Tongue (tissue), 2 donors: Measurements from ENCODE around the gene GGA1. TPM values are rescaled to one million over a fixed set of nuclear protein-coding genes. Genes with fewer than 3 reads are reported as not detected.

Experiments
- DNase-seq: peaks from one replicate; pipeline ENCODE4 v3.0.0-alpha.2; 2015
- total RNA-seq: library from RNA; depleted of rRNA; stranded (reverse); fragments of >200 nt; gene quantifications from one replicate; pipeline ENCODE4 v1.2.3, GENCODE V29; 2014

Gene GGA1
- total RNA-seq, 1 donor from 2014 or later = 47.5 TPM

DNA sequence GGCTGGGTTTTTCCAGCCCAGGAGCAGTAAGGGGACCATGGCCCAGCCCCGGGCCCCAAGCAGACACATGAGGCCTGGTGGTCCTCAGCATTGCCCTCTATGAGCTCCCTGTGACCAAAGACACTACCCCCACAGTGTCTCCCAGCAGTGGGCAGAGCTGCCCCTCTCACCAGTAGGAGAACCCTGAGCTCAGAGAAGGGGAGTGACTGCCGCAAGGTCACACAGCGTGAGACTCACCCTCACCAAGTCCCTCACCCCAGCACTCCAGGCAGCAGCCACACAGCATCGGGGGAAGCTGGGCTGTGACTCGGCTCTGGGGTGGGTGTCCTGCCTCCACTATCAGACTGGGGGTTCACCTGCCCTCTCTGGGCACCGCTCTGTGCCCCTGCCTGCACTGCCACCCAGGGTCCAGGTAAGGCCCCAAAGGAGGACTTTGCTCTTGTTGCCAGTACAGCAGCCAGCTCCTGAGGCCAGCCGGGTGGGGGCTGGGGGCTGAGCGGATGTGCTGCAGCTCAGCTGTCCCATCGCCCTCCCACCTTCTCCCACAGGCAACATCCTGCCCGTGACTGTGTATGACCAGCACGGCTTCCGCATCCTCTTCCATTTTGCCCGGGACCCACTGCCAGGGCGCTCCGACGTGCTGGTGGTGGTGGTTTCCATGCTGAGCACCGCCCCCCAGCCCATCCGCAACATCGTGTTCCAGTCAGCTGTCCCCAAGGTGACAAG lies 23.0 kb downstream of the GGA1 start:
- DNase-seq = no peak

DNA sequence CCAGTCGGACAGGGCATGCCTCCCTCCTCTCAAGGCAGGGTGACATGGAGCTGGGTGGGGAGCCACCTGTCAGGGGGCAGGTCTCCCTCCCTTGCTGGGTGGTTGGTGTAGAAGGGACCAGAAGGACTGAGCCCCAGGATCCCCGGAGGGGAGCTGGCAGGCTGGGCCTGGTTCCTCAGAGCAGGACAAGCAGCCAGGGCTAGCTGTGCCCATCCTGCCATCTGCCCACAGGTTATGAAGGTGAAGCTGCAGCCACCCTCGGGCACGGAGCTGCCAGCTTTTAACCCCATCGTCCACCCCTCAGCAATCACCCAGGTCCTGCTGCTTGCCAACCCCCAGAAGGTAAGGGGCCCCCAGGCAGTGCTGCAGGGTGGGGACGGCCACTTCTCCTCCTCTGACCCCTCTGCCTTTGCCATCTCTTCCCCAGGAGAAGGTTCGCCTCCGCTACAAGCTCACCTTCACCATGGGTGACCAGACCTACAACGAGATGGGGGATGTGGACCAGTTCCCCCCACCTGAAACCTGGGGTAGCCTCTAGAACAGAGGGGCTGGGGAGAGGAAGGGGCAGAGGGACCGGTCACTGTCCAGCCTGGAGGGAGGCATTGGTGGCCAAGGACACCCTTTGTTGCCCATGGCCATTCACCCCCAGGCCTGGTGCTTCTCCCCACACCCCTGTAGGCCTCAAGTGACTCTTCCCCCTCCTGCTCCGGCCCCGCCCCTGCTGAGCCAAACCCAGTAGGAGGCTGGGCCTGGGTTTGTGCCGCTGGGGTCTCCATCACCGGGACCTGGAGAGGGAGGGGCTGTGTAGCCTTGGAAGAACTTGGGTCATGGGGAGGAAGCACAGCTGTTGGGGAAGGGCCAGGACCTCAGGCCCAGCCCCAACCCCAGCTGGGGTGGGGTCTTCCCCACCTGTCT lies 23.8 kb downstream of the GGA1 start:
- DNase-seq = no peak

DNA sequence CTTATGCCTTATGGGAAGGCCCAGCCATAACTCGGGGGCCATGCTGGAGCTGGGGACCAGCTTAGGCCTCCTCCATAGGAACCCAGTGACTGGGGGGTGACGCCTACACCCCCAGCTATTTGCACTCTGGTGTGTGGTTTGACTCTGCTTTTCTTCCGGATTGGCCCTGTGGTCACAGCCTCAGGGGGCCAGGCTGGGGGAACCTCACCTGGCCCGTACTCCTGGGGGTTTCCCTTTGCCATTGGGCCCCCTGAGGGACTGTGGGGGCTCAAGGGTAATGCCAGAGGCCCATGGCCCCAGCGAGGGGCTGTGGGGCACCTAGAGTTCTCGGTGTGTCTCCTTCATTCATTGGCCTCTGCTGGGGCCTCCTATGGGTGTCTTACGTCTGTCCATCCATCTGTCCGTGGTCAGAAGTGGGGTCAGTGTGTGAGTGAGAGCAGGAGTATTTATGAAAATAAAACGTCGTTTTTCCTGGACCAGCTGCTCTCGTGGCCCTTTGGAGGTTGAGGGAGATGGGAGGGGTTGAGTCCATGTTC lies 24.5 kb downstream of the GGA1 start:
- no peak for DNase-seq

DNA sequence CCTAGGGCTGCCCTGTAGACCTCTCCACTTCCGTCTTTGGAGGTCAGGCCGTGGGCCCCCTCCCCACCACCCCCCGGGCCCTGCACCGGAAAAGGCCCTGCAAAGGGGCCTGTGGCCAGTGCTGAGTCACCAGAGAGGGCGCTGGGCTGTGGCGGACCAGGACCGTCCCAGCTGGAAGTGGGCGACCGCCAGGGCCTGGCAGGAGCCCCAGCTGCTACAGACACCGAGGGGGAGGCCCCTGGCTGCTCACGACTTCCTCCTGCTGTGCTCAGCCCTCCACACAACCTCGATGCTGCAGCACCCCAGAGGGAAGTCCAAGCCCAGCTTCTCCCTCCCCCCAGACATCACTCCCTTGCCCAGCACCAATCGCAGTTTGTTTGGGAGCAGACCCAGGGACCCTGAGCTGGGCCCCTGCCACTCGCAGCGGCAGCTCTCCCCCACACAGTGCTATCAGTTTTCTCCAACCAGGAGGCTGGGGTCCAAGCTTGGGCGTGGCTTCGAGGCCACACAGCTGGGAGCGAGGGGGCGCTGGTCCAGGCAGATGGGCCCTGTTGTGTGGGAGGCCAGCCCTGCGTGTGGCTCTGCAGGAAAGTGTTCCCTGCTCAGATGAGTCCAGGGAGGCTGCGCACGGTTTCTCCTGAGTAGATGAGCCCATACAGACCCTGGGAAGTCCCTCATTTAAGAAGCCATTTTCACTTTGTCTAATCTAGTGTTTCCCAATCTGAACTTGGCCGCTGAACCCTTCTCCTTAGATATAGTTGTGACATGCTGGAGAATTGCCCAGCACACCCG lies 25.2 kb downstream of the GGA1 start:
- DNase-seq = peak; percentile 98

DNA sequence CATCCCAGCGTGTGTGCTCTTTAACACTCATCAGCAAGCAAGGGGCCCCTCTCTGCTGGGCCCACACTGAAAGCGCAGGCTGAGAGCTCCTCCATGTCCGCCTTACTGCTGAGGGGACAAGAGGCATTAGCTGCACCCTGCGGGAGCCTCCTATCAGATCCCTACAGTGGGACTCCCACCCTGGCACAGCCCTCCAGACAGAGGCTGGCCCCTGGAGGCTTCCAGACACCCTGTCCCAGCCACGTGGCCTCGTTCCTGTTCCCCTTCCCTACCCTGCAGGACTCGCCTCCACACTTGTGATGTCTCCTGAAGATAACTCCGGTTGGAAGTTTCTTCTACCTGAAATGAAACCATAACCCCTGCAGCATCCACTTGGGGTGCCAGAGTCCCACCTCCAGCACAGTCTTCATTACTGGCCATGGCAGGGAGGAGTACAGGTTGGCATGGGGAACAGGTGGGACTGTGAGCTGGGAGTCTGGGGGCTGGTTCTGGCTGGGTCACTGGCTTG lies 25.8 kb downstream of the GGA1 start:
- no peak for DNase-seq

DNA sequence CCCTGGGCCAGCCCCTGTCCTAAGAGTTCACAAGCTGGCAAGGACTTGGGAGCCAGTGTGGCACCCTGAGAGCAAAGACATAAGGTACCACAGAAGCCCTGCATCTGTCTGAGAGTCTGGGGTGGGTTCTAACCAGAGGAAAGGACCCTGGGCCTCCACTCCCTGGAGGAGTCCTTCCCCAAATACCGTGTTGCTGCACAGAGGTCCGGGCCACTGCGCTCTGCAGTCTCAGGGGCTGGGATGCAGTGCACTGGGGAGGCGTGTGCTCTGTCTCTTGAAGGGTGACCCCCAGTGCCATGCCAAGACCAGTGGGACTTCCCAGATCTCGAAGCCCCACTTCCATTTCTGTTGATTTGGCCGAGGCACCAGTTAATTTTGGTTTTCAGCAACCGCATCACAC lies 26.5 kb downstream of the GGA1 start:
- no peak for DNase-seq

DNA sequence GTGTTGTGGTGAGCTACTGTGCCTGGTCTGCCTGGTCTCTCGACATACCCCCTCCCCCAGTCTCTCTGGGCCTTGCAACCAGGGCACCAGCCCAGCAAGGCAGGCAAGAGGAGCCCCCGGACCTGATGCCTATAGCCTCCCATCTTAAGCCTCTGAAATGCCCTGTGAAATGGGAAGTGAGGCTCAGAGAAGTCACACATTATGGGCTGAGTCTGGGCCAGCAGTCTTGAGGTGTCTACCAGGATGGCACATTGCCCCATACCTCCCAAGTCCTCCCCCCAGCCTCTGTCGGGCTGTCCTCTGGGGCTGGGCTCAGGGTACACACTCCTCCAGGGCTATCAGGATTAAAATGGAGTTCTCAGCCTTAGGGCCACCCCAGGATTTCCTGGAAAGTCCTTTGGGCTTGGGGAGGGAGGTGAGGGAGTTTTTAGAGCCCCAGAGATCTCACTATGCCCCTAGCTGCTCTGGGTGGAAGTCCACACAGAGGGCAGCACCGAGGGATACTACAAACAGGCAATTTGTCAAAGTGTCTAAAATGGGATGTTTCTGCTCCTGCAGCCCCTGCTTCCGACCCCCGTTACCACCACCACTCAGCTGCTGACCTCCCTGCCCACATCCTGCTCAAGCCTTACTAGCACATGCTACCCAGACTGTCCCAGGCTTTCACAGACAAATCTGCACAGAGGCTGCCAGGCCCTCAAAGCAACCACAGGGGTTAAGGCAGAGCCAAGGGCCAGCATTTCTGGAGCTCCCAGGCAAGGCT lies 27.7 kb downstream of the GGA1 start:
- no peak for DNase-seq

DNA sequence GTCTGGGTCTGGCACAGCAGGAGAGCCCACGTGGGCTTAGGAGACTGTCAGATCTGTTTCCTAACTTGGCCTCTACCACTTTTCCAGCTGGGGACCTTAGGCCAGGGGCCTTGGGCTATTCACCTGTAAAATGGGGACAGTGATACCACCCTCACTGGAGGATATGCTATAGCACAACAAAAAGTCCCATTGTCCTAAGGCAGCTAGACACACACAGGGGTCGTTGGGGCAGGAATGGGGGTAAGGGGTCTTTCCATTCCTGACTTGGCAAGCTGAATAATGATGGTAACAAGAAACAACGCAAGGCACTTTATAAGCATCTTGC lies 28.3 kb downstream of the GGA1 start:
- DNase-seq = no peak

DNA sequence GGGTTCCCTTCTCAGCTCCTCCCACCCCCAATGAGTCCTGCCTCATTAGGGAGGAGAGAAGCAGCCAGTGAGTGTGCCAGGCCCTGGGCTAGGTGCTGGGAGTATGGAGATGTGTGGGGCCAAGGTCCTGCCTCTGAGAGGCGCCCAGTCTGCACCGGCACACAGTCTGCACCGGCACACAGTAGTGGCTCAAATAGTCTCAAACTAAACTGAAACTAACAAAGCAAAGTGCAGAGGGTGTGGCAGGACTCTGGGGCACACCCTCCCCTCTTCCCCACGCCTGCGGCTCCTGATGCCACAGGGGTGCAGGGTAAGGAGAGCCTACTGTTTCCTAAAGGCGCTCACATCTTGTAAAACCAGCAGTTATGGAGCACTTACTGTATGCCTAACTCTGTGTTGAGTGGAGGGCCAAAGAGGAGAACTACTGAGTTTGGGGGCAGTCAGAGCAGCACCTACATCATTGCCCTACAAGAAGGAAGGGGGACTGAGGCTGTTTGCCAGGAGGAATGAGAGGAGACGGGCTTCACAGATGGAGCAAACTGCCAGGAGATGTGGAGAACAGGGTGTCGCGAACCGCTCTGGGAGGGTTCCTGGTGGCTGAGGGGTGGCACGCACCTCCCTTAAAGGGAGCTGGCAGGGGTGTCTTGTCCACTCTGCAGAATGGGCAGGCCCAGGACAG lies 29.9 kb downstream of the GGA1 start:
- DNase-seq = no peak

DNA sequence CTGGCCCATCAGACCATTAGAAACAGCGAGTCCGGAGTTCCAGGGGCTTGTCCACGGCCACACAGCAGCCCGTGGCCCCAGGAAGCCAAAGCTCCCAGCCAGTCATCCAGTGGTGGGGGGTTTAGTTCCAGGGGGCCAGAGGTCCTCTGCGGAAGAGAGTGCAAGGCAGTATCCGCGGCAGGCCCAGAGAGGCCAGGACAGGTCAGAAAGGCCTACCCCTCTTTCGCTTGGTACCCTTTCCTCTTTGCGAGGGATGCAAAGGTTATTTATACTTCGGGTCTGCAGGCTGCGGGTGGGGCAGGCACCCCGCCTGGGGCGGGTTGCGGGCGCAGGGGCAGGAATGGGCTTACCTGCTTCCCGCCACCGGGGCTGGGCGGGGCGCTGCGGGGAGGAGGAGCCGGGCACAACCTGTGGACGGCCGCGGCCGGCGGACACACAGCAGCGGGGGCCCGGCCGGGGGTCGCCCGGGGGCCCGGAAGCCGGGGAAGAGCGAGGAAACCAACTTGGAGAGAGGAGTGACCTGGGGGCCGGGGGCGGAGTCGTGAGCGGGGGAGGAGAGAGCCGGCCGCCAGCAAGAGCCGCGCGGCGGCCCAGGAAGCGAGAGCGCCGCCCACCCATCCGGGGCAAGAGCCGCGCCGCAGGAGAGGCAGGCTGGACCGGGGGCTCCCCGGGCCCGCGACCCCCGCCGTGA lies 30.6 kb downstream of the GGA1 start, which contains the start of gene SH3BP1:
TSS of gene SH3BP1 (plus strand) at position 600 of the 691 bp plus-strand sequence. CDS start 119 bp downstream, outside the sequence.
- peak; percentile 69 for DNase-seq

DNA sequence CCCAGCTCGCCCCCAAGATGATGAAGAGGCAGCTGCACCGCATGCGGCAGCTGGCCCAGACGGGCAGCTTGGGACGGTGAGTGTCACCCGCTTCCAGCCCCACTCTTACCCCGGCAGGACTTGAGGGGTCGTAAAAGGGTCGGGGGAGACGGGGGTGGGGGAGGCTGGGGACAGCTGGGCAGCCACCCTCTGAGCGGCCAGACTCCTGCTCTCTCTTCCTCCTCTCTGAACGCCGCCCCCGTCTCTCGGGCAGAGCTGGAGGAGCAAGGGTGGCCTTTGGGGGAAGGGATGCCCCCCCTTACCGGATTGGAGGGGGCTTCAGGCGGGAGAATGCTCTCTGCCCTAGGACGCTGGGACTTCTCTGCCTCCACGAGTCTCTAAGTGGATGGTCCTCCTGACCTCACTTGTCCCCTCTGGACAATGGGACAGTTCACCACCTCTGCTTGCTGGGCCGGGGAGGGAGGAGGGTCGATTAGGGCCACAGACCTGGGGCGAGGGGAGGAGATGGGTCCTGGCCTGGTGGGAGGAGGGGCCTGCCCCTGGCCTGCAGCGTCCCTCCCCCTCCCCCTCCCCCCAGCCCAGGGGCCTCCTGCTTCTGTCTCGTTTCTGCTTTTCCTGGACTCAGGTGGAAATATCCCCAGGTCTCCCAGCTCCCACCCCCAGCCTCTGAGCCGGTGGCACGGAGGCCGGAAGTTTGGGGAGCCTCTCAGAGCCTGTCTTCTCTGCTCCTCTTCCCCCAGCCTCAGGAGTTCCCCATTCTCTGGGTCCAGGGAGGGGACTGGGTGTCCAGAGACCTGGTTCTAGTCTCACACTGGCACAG lies 31.3 kb downstream of the GGA1 start:
- DNase-seq = no peak

DNA sequence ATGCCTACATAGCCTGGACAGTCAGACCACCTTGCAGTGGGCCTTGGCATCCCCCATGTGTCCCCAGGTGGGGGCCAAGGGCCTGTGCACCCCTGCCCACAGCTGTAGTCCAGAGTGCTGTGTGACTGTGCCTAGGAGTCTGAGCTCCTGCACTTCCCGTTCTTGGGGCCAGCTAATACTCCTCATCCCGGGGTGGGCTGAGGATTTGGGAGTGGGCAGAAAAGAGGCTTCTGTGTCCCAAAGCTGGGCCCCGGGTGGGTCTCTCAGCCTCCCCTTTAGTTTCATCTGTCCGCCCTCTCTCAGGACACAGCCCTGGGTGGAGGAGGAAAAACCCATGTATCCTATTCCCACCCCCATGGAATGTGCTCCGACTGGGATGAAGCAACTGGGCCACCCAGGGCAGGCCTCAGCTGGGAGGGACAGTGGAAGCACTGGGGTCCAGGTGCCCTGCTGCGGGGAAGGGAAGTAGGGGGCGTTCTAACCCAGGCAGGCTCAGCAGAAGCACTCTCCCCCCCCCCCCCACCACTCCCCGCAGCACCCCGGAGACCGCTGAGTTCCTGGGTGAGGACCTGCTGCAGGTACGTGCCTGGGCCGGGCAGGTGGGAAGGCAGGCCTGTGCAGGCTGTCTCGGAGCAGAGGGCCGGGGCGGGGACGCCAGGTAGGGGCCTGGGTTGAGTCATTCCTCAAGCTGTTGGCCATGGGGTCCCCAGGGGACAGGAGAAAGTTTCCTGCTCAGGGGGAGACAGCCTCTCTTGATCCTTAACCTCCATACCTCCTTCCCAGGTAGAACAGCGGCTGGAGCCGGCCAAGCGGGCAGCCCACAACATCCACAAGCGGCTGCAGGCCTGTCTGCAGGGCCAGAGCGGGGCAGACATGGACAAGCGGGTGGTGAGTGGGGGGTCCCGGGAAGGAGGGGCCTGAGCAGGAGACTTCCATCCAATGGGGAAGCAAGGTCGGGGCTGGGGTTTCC lies 32.2 kb downstream of the GGA1 start:
- no peak for DNase-seq

DNA sequence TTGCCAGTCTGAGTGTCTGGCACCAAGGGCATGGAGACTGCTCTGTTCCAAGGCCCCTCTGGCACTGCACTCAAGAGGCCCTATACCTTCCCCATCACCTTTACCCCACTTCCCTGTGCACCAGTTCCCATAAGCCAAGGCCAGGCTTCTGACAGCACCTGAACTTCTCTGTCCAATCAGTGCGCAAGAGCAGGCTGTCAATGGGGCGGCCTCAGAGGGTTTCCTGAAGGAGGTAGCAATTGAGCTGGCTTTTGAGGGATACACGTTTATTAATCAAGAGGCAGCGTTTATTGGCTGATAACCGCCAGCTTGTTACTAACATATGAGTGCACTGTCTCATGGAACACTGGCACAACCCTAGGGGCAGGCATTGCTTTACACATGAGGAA lies 32.9 kb downstream of the GGA1 start:
- no peak for DNase-seq

DNA sequence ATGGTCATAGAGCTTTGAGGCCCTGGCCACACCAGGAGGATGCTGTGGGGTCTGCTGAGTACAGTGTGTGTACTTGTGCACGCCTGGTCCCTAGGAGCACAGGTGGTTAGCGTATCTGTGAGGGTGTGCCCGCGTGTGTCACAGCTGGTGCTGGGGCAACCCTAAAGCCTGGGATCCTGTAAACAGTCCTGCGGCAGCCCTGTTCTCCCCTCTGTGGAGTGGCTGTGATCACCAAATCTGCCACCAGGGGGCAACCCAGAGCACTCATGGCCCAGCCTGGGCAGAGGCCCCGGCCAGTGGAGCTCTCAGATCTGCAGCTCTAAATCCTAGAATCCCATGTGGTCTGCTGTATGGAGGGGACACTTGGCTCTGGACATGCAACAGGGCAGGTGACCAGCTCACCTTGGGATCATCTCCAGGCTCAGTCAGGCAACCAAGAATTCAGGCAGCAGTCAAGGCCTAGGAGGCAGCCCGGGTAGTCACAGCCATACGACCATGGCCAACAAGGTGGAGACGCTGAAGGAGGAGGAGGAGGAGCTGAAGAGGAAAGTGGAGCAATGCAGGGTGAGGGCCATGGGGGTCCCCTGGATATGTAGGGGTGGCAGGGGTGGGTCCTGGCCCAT lies 34.7 kb downstream of the GGA1 start:
- DNase-seq = peak; percentile 94

DNA sequence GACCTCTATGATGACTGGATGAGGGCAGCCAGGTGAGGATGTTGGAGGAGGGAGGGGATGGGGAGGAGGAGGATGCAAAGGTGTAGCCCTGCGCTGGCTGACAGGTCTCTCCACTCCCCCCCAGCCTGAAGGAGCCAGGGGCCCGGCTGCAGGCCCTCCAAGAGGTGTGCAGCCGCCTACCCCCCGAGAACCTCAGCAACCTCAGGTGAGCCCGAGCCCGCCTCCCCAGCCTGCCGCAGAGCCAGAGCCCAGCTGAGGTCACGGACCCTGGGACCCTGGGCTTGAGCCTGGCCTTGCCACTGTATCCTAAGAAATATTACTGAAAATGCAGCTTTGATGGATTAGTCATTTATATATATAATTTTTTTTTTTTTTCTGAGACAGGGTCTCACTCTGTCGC lies 38.7 kb downstream of the GGA1 start:
- no peak for DNase-seq

DNA sequence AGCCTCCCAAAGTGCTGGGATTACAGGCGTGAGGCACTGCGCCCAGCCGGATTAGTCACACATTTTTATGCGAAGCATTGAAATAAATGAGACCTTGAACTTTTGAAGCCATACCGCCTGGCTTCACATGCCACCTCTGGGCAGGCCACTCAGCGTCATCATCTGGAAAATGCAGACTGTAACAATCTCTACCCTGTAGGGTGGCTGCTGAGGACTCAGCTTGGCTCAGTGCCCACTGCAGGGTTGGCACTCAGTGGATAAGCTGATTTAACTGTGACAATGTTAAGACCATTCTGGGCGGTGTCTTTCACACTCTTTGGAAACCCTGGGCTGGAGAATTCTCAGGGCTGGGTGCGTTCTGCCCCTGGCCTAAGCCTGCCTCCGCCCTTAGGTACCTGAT lies 39.3 kb downstream of the GGA1 start:
- DNase-seq = peak; percentile 91

DNA sequence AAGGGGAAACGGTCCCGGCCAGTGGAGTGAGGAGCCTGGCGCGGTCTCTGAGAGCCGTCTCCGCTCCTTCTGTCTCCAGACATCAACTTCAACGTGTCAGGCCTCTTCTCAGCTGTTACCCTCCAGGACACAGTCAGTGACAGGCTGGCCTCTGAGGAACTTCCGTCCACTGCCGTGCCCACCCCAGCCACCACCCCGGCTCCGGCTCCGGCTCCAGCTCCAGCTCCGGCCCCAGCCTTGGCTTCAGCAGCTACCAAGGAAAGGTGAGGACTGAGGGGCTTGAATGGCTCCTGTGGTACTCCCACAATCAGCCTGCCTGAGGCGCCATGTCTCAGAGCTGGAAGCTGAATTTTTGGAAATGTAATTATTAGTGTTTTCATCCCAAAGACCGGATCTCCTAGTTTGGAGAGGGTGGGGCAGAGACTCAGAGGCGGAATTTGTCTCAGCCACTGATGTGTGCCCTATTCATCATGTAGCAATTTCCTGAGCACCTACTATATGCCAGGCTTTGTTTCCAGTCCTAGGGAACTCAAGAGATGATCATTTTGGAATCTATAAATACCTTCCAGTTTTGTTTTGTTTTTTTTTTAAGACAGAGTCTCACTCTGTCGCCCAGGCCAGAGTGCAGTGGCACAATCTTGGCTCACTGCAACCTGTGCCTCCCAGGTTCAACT lies 42.0 kb downstream of the GGA1 start:
- no peak for DNase-seq
